ENCODE measurements around the gene PPIL1.

The PPIL1 gene

DNA sequence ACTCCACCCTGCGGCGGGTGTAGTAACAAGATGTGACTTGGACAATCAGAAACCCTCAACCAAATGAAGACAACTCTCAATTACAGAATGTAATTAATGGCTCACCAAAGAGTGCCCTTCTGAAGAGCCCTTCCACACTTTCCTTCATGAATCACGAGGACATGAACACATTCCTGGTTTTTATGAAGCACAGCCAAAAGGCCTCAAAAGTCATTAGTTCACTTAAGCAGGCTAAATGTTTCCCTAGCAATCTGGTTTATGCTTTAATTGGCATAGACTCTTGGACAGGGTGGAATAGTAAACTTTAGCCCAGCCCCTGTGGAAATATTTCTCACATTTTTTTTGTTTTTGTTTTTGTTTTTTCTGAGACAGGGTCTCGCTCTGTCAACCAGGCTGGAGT, 55.8 kb downstream of the PPIL1 start:
- TF ChIP-seq EZH2 (IDR thresholded peaks at IDR 0.05; ENCODE audit: borderline replicate concordance, low read length): no peak
- no peak for TF ChIP-seq CTCF (IDR thresholded peaks at IDR 0.05; ENCODE audit: low read length)
- 0 out of 2 replicates have a peak, but pooled peaks cover 3% of the 10 kb centered on the region for H3K27me3 ChIP-seq (ENCODE audit: insufficient read depth, low read length)
- no peaks in the 10 kb centered on the region for H3K79me2 ChIP-seq (ENCODE audit: insufficient read depth, low read length)

GRCh38 chr6:36817847-36818246, 56.8 kb downstream of the PPIL1 start:
- no peak overlapping the region for H2AFZ ChIP-seq (ENCODE audit: low read length)
- no peak overlapping the region for H3K4me3 ChIP-seq (ENCODE audit: low read depth, low read length, poor library complexity, severe bottlenecking)
- no peak overlapping the region for H3K27ac ChIP-seq (ENCODE audit: low read depth, low read length, poor library complexity, severe bottlenecking)
- H3K4me1 ChIP-seq (ENCODE audit: insufficient read depth, low read length, severe bottlenecking): no peaks in the 10 kb centered on the region
- no peaks in the 10 kb centered on the region for H3K9me3 ChIP-seq (ENCODE audit: low read length)
- no peak overlapping the region for H3K4me2 ChIP-seq (ENCODE audit: low read length)
- no peak overlapping the region for H3K9ac ChIP-seq (ENCODE audit: low read length)
- H4K20me1 ChIP-seq (ENCODE audit: insufficient read depth, low read length): no peaks in the 10 kb centered on the region
- H3K9me2 ChIP-seq (ENCODE audit: low read depth, low read length): no peaks in the 10 kb centered on the region
- no peaks in the 10 kb centered on the region for H3K79me2 ChIP-seq (ENCODE audit: insufficient read depth, low read length)
- H3F3A ChIP-seq (ENCODE audit: insufficient read depth, low read length): no peaks in the 10 kb centered on the region
- H3K36me3 ChIP-seq (ENCODE audit: insufficient read depth, low read length): no peaks in the 10 kb centered on the region
- TF ChIP-seq EZH2 (IDR thresholded peaks at IDR 0.05; ENCODE audit: borderline replicate concordance, low read length) (no peak), CTCF (IDR thresholded peaks at IDR 0.05; ENCODE audit: low read length) (no peak)
- H3K27me3 ChIP-seq (ENCODE audit: insufficient read depth, low read length): 0 out of 2 replicates have a peak, but pooled peaks cover 3% of the 10 kb centered on the region

More for the DNA sequence above, 55.8 kb downstream of the PPIL1 start:
- H2AFZ ChIP-seq (ENCODE audit: low read length): no peak overlapping the region
- no peaks in the 10 kb centered on the region for H3K9me2 ChIP-seq (ENCODE audit: low read depth, low read length)
- H3K27ac ChIP-seq (ENCODE audit: low read depth, low read length, poor library complexity, severe bottlenecking): no peak overlapping the region
- no peaks in the 10 kb centered on the region for H3F3A ChIP-seq (ENCODE audit: insufficient read depth, low read length)
- H3K9ac ChIP-seq (ENCODE audit: low read length): no peak overlapping the region
- no peaks in the 10 kb centered on the region for H4K20me1 ChIP-seq (ENCODE audit: insufficient read depth, low read length)
- no peaks in the 10 kb centered on the region for H3K36me3 ChIP-seq (ENCODE audit: insufficient read depth, low read length)
- no peaks in the 10 kb centered on the region for H3K4me1 ChIP-seq (ENCODE audit: insufficient read depth, low read length, severe bottlenecking)
- no peak overlapping the region for H3K4me3 ChIP-seq (ENCODE audit: low read depth, low read length, poor library complexity, severe bottlenecking)
- H3K4me2 ChIP-seq (ENCODE audit: low read length): no peak overlapping the region
- H3K9me3 ChIP-seq (ENCODE audit: low read length): no peaks in the 10 kb centered on the region

DNA sequence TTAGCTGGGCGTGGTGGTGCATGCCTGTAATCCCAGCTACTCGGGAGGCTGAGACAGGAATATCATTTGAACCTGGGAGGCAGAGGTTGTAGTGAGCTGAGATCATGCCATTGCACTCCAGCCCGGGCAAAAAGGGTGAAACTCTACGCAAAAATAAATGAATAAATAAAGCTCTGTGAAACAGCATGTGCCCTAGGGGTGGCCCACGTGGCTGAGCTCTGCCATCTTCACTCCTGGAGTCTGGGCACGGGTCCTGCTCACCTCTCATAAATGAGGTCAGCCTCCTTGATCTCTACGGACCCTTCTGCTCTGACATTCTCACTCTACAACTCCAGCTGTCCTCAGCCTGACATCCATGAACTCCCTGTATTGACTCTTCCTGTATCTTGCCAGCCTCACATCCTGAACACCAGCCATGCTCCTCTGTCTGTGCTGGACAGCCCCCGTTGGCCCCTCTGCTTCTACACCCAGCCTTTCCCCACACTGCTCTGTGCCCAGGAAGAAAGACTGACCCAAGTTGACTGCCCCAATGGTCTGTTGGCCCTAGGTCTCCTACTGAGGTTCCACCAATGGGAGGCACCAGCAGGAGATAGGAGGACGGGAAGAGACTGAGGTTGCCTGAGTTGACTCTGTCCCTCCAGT, 57.3 kb downstream of the PPIL1 start:
- Histone ChIP-seq H3K9ac (ENCODE audit: low read length) (no peak overlapping the region), H3K9me2 (ENCODE audit: low read depth, low read length) (no peaks in the 10 kb centered on the region), H3K79me2 (ENCODE audit: insufficient read depth, low read length) (no peaks in the 10 kb centered on the region), H3K4me2 (ENCODE audit: low read length) (no peak overlapping the region), H3F3A (ENCODE audit: insufficient read depth, low read length) (no peaks in the 10 kb centered on the region), H3K4me3 (ENCODE audit: low read depth, low read length, poor library complexity, severe bottlenecking) (no peak overlapping the region), H3K36me3 (ENCODE audit: insufficient read depth, low read length) (no peaks in the 10 kb centered on the region), H3K27me3 (ENCODE audit: insufficient read depth, low read length) (0 out of 2 replicates have a peak, but pooled peaks cover 3% of the 10 kb centered on the region), H3K4me1 (ENCODE audit: insufficient read depth, low read length, severe bottlenecking) (no peaks in the 10 kb centered on the region), H3K9me3 (ENCODE audit: low read length) (no peaks in the 10 kb centered on the region), H2AFZ (ENCODE audit: low read length) (no peak overlapping the region), H4K20me1 (ENCODE audit: insufficient read depth, low read length) (no peaks in the 10 kb centered on the region), H3K27ac (ENCODE audit: low read depth, low read length, poor library complexity, severe bottlenecking) (no peak overlapping the region)
- TF ChIP-seq EZH2 (IDR thresholded peaks at IDR 0.05; ENCODE audit: borderline replicate concordance, low read length) (no peak), CTCF (IDR thresholded peaks at IDR 0.05; ENCODE audit: low read length) (no peak)
